Stomach (tissue), 4 donors: ENCODE measurements around the gene TSKS.

Experiments used
- CTCF ChIP-seq, 7 experiments: fragments of 450-650 bp in 4 of 7; fragments of 200-600 bp in 3 of 7; sonication (generic) in 3 of 7; IDR thresholded peaks; one replicate each; pipeline ENCODE4 v1.5.1; 2016 to 2019; ENCODE audit warnings: antibody characterized with exemption in 7 of 7, control low read depth in 2 of 7, mild to moderate bottlenecking in 1 of 7
- EP300 ChIP-seq: sonication (generic); formaldehyde crosslinking; IDR thresholded peaks from one replicate; pipeline ENCODE4 v1.6.1; 2017; ENCODE audit warnings: antibody characterized with exemption
- POLR2A ChIP-seq, 4 donors: fragments of 450-650 bp; IDR thresholded peaks; one replicate each; pipeline ENCODE4 v1.6.1; 2016; ENCODE audit warnings: antibody characterized with exemption in 4 of 4, control low read depth in 2 of 4, mild to moderate bottlenecking in 1 of 4, moderate library complexity in 1 of 4
- POLR2AphosphoS5 ChIP-seq, 3 donors: sonication (generic); formaldehyde crosslinking; IDR thresholded peaks; one replicate each; pipeline ENCODE4 v1.6.1; 2016; ENCODE audit warnings: antibody characterized with exemption in 3 of 3

DNA sequence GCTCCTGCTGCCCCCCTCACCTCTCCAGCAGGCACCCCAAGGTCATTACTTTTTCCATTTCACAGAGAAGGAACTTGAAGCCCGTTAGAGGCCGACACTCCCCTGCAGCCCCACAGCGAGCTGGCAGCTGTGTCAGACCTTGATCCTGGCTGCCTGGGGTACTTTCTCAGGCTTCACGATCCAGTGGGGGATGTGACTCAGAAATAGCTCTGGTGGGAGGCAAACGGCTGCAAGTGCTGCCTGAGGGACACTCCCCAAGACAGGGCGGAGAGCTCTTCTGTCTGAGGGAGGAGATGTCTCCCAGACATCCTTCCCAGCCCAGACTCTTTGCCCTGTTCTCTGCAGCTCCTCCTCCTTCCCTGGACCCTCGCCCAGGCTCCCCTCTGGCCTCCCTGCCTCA is 4.8 kb downstream of the TSKS start:
- TF ChIP-seq CTCF (IDR thresholded peaks at IDR 0.05): no peak
- TF ChIP-seq POLR2A (IDR thresholded peaks at IDR 0.05): no peak
- TF ChIP-seq EP300: no peak
- no peak for TF ChIP-seq POLR2AphosphoS5 (IDR thresholded peaks at IDR 0.05)
